Hepatocyte (in vitro differentiated cells): Measurements from ENCODE around the gene MESD. TPM values are rescaled to one million over a fixed set of nuclear protein-coding genes. Genes with fewer than 3 reads are reported as not detected.

Experiments used
- DNase-seq: peaks from one replicate; pipeline ENCODE4 v3.0.0-alpha.2; 2016; ENCODE audit warnings: low spot score
- H2AFZ ChIP-seq: fragments of 200-600 bp; sonication (generic); 2 replicates; pipeline ENCODE4 v1.6.0; 2016; ENCODE audit warnings: antibody characterized with exemption, mild to moderate bottlenecking
- H3K27ac ChIP-seq: fragments of 200-600 bp; sonication (generic); 2 replicates; pipeline ENCODE4 v1.5.1; 2016; ENCODE audit warnings: mild to moderate bottlenecking
- H3K27me3 ChIP-seq: fragments of 200-600 bp; sonication (generic); 2 replicates; pipeline ENCODE4 v1.6.1; 2016
- H3K36me3 ChIP-seq: fragments of 200-600 bp; sonication (generic); replicated peaks from 2 replicates; pipeline ENCODE4 v1.5.1; 2016; ENCODE audit warnings: low read depth; ENCODE audit not compliant: insufficient read depth
- H3K4me1 ChIP-seq: fragments of 200-600 bp; sonication (generic); 2 replicates; pipeline ENCODE4 v1.5.1; 2016; ENCODE audit warnings: mild to moderate bottlenecking, moderate library complexity; ENCODE audit not compliant: insufficient read depth
- H3K4me2 ChIP-seq: fragments of 200-600 bp; sonication (generic); 2 replicates; pipeline ENCODE4 v1.6.0; 2016
- H3K4me3 ChIP-seq: fragments of 200-600 bp; sonication (generic); 2 replicates; pipeline ENCODE4 v1.5.1; 2016; ENCODE audit warnings: mild to moderate bottlenecking
- H3K79me2 ChIP-seq: fragments of 200-600 bp; sonication (generic); 2 replicates; pipeline ENCODE4 v1.6.0; 2017; ENCODE audit warnings: mild to moderate bottlenecking
- H3K9me2 ChIP-seq: fragments of 200-600 bp; sonication (generic); replicated peaks from 2 replicates; pipeline ENCODE4 v1.6.0; 2017; ENCODE audit warnings: mild to moderate bottlenecking; ENCODE audit not compliant: insufficient read depth
- H3K9me3 ChIP-seq: fragments of 200-600 bp; sonication (generic); 2 replicates; pipeline ENCODE4 v1.5.1; 2016; ENCODE audit warnings: low read depth, mild to moderate bottlenecking
- H4K20me1 ChIP-seq: fragments of 200-600 bp; sonication (generic); 2 replicates; pipeline ENCODE4 v1.6.0; 2016; ENCODE audit warnings: mild to moderate bottlenecking; ENCODE audit not compliant: insufficient read depth, poor library complexity, severe bottlenecking
- CTCF ChIP-seq: fragments of 200-600 bp; sonication (generic); IDR thresholded peaks from 2 replicates; pipeline ENCODE4 v1.5.1; 2016; ENCODE audit warnings: antibody characterized with exemption, mild to moderate bottlenecking; ENCODE audit not compliant: poor library complexity
- EZH2 ChIP-seq: fragments of 200-600 bp; sonication (generic); IDR thresholded peaks from 2 replicates; pipeline ENCODE4 v1.6.1; 2016; ENCODE audit warnings: antibody characterized with exemption, mild to moderate bottlenecking, borderline replicate concordance
- EZH2phosphoT487 ChIP-seq: fragments of 200-600 bp; sonication (generic); IDR thresholded peaks from one replicate; pipeline ENCODE4 v1.6.1; 2018; ENCODE audit warnings: antibody characterized with exemption, mild to moderate bottlenecking, low read depth, moderate library complexity; ENCODE audit not compliant: unreplicated experiment, severe bottlenecking
- WGBS: methylation state at CpG from one replicate; pipeline ENCODE4 v1.1.6; 2016; ENCODE audit warnings: low lambda C conversion rate; ENCODE audit errors: missing lambda C conversion rate; 5-methylcytosine and 5-hydroxymethylcytosine counted together
- polyA plus RNA-seq: library from polyadenylated mRNA; unstranded; fragments of >200 nt; fragmentation: Nextera tagmentation; extraction: Ambion mirVana; gene quantifications from 2 replicates; pipeline ENCODE4 v1.2.1, GENCODE V29; 2016
- total RNA-seq: library from RNA; depleted of rRNA; stranded (reverse); fragments of >200 nt; gene quantifications from 2 replicates; pipeline ENCODE4 v1.2.3, GENCODE V29; 2014

Gene MESD
- total and polyA plus RNA-seq, 2 experiments from 2014 or later, result 27.1 to 52.2 TPM

GRCh38 chr15:80913541-80913940, 76.1 kb downstream of the MESD start:
- Histone ChIP-seq H3K9me2 (no peaks in the 10 kb centered on the region), H3K36me3 (no peaks in the 10 kb centered on the region), H3K27me3 (no peaks in the 10 kb centered on the region), H3K4me2 (no peak overlapping the region), H3K4me1 (no peaks in the 10 kb centered on the region), H3K27ac (no peak overlapping the region), H2AFZ (no peak overlapping the region), H3K79me2 (no peaks in the 10 kb centered on the region), H3K4me3 (no peak overlapping the region), H3K9me3 (no peaks in the 10 kb centered on the region), H4K20me1 (no peaks in the 10 kb centered on the region)
- no peak for DNase-seq
- no peak for TF ChIP-seq CTCF
- no peak for TF ChIP-seq EZH2
- TF ChIP-seq EZH2phosphoT487, result no peak
- WGBS, result 79% methylated on average over 5 of the region's 5 CpGs

- H3K4me1 ChIP-seq, result no peaks in the 10 kb centered on the region
- H3K9me2 ChIP-seq, result no peaks in the 10 kb centered on the region
- no peaks in the 10 kb centered on the region for H3K79me2 ChIP-seq
- 82% methylated on average over 6 of the region's 6 CpGs for WGBS
- no peaks in the 10 kb centered on the region for H3K36me3 ChIP-seq
- DNase-seq, result no peak
- no peak overlapping the region for H2AFZ ChIP-seq
- no peak overlapping the region for H3K4me2 ChIP-seq
- H3K27me3 ChIP-seq, result no peaks in the 10 kb centered on the region
- no peaks in the 10 kb centered on the region for H3K9me3 ChIP-seq
- H4K20me1 ChIP-seq, result no peaks in the 10 kb centered on the region
- H3K27ac ChIP-seq, result no peak overlapping the region
- TF ChIP-seq EZH2phosphoT487 (no peak), EZH2 (no peak), CTCF (no peak)
- H3K4me3 ChIP-seq, result no peak overlapping the region
Observed at GRCh38 chr15:80912673-80913072, 76.9 kb downstream of the MESD start.

DNA sequence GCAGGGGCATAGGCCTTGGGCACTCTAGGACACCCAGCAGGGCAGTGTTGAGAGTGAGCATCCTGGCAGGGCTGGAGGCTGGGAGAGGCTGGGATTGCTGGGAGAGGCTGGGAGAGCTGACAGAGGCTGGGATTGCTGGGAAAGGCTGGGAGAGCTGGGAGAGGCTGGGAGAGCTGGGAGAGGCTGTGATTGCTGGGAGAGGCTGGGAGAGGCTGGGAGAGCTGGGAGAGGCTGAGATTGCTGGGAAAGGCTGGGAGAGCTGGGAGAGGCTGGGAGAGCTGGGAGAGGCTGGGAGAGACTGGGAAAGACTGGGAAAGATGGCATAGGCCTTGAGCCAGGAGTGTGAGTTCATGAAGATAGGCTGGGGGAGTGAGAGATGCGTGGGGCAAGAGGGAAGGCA, 77.8 kb downstream of the MESD start:
- no peak overlapping the region for H3K4me2 ChIP-seq
- H3K9me3 ChIP-seq, result no peaks in the 10 kb centered on the region
- WGBS, result no CpG with 5 or more reads among the region's 1 CpG
- no peak overlapping the region for H2AFZ ChIP-seq
- no peaks in the 10 kb centered on the region for H4K20me1 ChIP-seq
- TF ChIP-seq EZH2 (no peak), EZH2phosphoT487 (no peak), CTCF (no peak)
- H3K27me3 ChIP-seq, result no peaks in the 10 kb centered on the region
- H3K4me1 ChIP-seq, result no peaks in the 10 kb centered on the region
- H3K9me2 ChIP-seq, result no peaks in the 10 kb centered on the region
- H3K4me3 ChIP-seq, result no peak overlapping the region
- no peaks in the 10 kb centered on the region for H3K79me2 ChIP-seq
- no peaks in the 10 kb centered on the region for H3K36me3 ChIP-seq
- no peak overlapping the region for H3K27ac ChIP-seq
- DNase-seq, result no peak
